ENCODE measurements around the gene AKAP13.
A peak's percentile ranks its signal among the peaks of the same experiment; 100 is the strongest.
"Not testable (repeated sequence)": the region's sequence is repeated elsewhere in the genome, so short reads cannot be mapped to it uniquely, and the experiment has no call there.

The AKAP13 gene

GRCh38 chr15:85657132-85657531 is 276.7 kb downstream of the AKAP13 start:
- Mint-ChIP-seq H3K27me3 (no peaks in the 10 kb centered on the region), H3K9me3 (no peaks in the 10 kb centered on the region), H3K4me3 (no peak overlapping the region), H3K27ac (peak overlapping the region in 1 of 2 donors; percentile 19), H3K4me1 (no peaks in the 10 kb centered on the region)
- DNase-seq (no peak), ATAC-seq (no peak)

- no peaks in the 10 kb centered on the region for H3K4me1 Mint-ChIP-seq
- DNase-seq (no peak), ATAC-seq (no peak)
- H3K27ac Mint-ChIP-seq: no peak overlapping the region
- no peaks in the 10 kb centered on the region for H3K27me3 Mint-ChIP-seq
- H3K4me3 Mint-ChIP-seq: no peak overlapping the region
- no peaks in the 10 kb centered on the region for H3K9me3 Mint-ChIP-seq
Measured at GRCh38 chr15:85658816-85659215, 278.4 kb downstream of the AKAP13 start.

- no peak overlapping the region for H3K27ac Mint-ChIP-seq
- ATAC-seq: no peak
- no peaks in the 10 kb centered on the region for H3K27me3 Mint-ChIP-seq
- no peak overlapping the region for H3K4me3 Mint-ChIP-seq
- H3K9me3 Mint-ChIP-seq: no peaks in the 10 kb centered on the region
- peaks cover 10% of the 10 kb centered on the region for H3K4me1 Mint-ChIP-seq
- DNase-seq: no peak
Measured at GRCh38 chr15:85661859-85662258, 281.5 kb downstream of the AKAP13 start.

- H3K4me3 Mint-ChIP-seq, H3K27ac Mint-ChIP-seq, H3K9me3 Mint-ChIP-seq, ATAC-seq, DNase-seq, H3K27me3 Mint-ChIP-seq: not testable (repeated sequence)
- peaks cover 28% of the 10 kb centered on the region for H3K4me1 Mint-ChIP-seq
Measured at GRCh38 chr15:85665677-85666076, 285.3 kb downstream of the AKAP13 start.

- ATAC-seq: peak; percentile 99
- peak; percentile 42 to 66 for DNase-seq
Measured at GRCh38 chr15:85667491-85668424, 287.4 kb downstream of the AKAP13 start.

GRCh38 chr15:85671156-85671555 is 290.8 kb downstream of the AKAP13 start:
- Mint-ChIP-seq H3K4me3 (no peak overlapping the region), H3K9me3 (no peaks in the 10 kb centered on the region)

More at GRCh38 chr15:85667491-85668424, 287.4 kb downstream of the AKAP13 start:
- Mint-ChIP-seq H3K9me3 (no peaks in the 10 kb centered on the region), H3K27me3 (no peaks in the 10 kb centered on the region), H3K4me3 (peak overlapping the region; percentile 40 to 58), H3K27ac (peak overlapping the region; percentile 94 to 96), H3K4me1 (peaks cover 43% of the 10 kb centered on the region)

GRCh38 chr15:85672332-85673084 is 292.1 kb downstream of the AKAP13 start:
- Mint-ChIP-seq H3K4me1 (peaks cover 53% of the 10 kb centered on the region), H3K4me3 (no peak overlapping the region), H3K27ac (peak overlapping the region in 1 of 2 donors; percentile 87), H3K9me3 (no peaks in the 10 kb centered on the region), H3K27me3 (no peaks in the 10 kb centered on the region)
- DNase-seq (no peak), ATAC-seq (no peak)

More at GRCh38 chr15:85671156-85671555, 290.8 kb downstream of the AKAP13 start:
- no peak for DNase-seq
- Mint-ChIP-seq H3K27me3 (no peaks in the 10 kb centered on the region), H3K27ac (peak overlapping the region in 1 of 2 donors; percentile 34), H3K4me1 (peaks cover 55% of the 10 kb centered on the region)
- ATAC-seq: no peak

- ATAC-seq (no peak), DNase-seq (no peak)
- no peak overlapping the region for H3K27ac Mint-ChIP-seq
- H3K4me1 Mint-ChIP-seq: peaks cover 47% of the 10 kb centered on the region
- H3K27me3 Mint-ChIP-seq: no peaks in the 10 kb centered on the region
- H3K9me3 Mint-ChIP-seq: no peaks in the 10 kb centered on the region
- H3K4me3 Mint-ChIP-seq: no peak overlapping the region
Measured at GRCh38 chr15:85673326-85673725, 292.9 kb downstream of the AKAP13 start.

GRCh38 chr15:85676342-85677098 is 296.1 kb downstream of the AKAP13 start:
- Mint-ChIP-seq H3K4me1 (peaks cover 38% of the 10 kb centered on the region), H3K4me3 (no peak overlapping the region), H3K27ac (peak overlapping the region in 1 of 2 donors; percentile 25), H3K9me3 (no peaks in the 10 kb centered on the region), H3K27me3 (no peaks in the 10 kb centered on the region)
- DNase-seq (no peak), ATAC-seq (no peak)

GRCh38 chr15:85679231-85679630 is 298.8 kb downstream of the AKAP13 start:
- ATAC-seq: no peak
- Mint-ChIP-seq H3K4me1 (peaks cover 23% of the 10 kb centered on the region), H3K27me3 (no peaks in the 10 kb centered on the region), H3K27ac (no peak overlapping the region), H3K4me3 (no peak overlapping the region), H3K9me3 (no peaks in the 10 kb centered on the region)
- DNase-seq: no peak

- ATAC-seq (no peak), DNase-seq (no peak)
- Mint-ChIP-seq H3K4me3 (no peak overlapping the region), H3K27me3 (no peaks in the 10 kb centered on the region), H3K4me1 (peaks cover 23% of the 10 kb centered on the region), H3K9me3 (no peaks in the 10 kb centered on the region), H3K27ac (no peak overlapping the region)
Measured at GRCh38 chr15:85681386-85681785, 301.0 kb downstream of the AKAP13 start.

GRCh38 chr15:85684174-85684710 is 303.8 kb downstream of the AKAP13 start:
- no peaks in the 10 kb centered on the region for H3K9me3 Mint-ChIP-seq
- DNase-seq (no peak), ATAC-seq (no peak)
- peaks cover 39% of the 10 kb centered on the region for H3K4me1 Mint-ChIP-seq
- no peak overlapping the region for H3K4me3 Mint-ChIP-seq
- no peaks in the 10 kb centered on the region for H3K27me3 Mint-ChIP-seq
- H3K27ac Mint-ChIP-seq: no peak overlapping the region

GRCh38 chr15:85685356-85685755 is 305.0 kb downstream of the AKAP13 start:
- Mint-ChIP-seq H3K27ac (no peak overlapping the region), H3K4me1 (peaks cover 46% of the 10 kb centered on the region)

GRCh38 chr15:85687329-85687728 is 306.9 kb downstream of the AKAP13 start:
- Mint-ChIP-seq H3K27me3 (no peaks in the 10 kb centered on the region), H3K4me3 (peak overlapping the region; percentile 60 to 70)

More at GRCh38 chr15:85685356-85685755, 305.0 kb downstream of the AKAP13 start:
- H3K4me3 Mint-ChIP-seq: no peak overlapping the region
- ATAC-seq (no peak), DNase-seq (no peak)
- no peaks in the 10 kb centered on the region for H3K9me3 Mint-ChIP-seq
- no peaks in the 10 kb centered on the region for H3K27me3 Mint-ChIP-seq

GRCh38 chr15:85688711-85689110 is 308.3 kb downstream of the AKAP13 start:
- Mint-ChIP-seq H3K4me3 (peak overlapping the region; percentile 89 to 97), H3K4me1 (peaks cover 73% of the 10 kb centered on the region), H3K9me3 (no peaks in the 10 kb centered on the region), H3K27ac (peak overlapping the region; percentile 99), H3K27me3 (no peaks in the 10 kb centered on the region)
- DNase-seq: no peak
- ATAC-seq: no peak

More at GRCh38 chr15:85687329-85687728, 306.9 kb downstream of the AKAP13 start:
- Mint-ChIP-seq H3K4me1 (peaks cover 60% of the 10 kb centered on the region), H3K9me3 (no peaks in the 10 kb centered on the region), H3K27ac (peak overlapping the region; percentile 93 to 95)
- DNase-seq: no peak
- ATAC-seq: no peak
